Measurements from ENCODE around the gene P3H2. TPM values are rescaled to one million over a fixed set of nuclear protein-coding genes. Genes with fewer than 3 reads are reported as not detected.

The P3H2 gene
- total and polyA plus RNA-seq, 7 donors, result 0.24 to 3.4 (median 1.2) TPM

- Histone ChIP-seq H3K27ac (no peak overlapping the region), H3K36me3 (ENCODE audit: insufficient read depth in 1 of 2, low read depth in 1 of 2) (no peaks in the 10 kb centered on the region), H3K4me3 (no peak overlapping the region), H3K9me3 (no peaks in the 10 kb centered on the region), H3K27me3 (ENCODE audit: insufficient read depth in 3 of 3, low read length in 2 of 3) (no peaks in the 10 kb centered on the region), H3K4me1 (no peaks in the 10 kb centered on the region)
- TF ChIP-seq CTCF (IDR thresholded peaks at IDR 0.05), result no peak
- ATAC-seq (no peak), DNase-seq (no peak)
- intact Hi-C loops (cut with DNase I), result loop anchor here in 1 of 2 donors (10.0 kb wide), 1 partner anchor 256 kb away; no protein-coding TSS in a partner anchor
- WGBS, 3 donors, result 88 to 92% (median 89%) methylated on average over 5 of the region's 5 CpGs
Measured at GRCh38 chr3:189941125-189941524, 179.6 kb downstream of the P3H2 start.

- H3K27me3 ChIP-seq (ENCODE audit: insufficient read depth in 3 of 3, low read length in 2 of 3), result no peaks in the 10 kb centered on the region
- intact Hi-C loops (cut with DNase I), result no loop called here
- no peaks in the 10 kb centered on the region for H3K9me3 ChIP-seq
- no peaks in the 10 kb centered on the region for H3K36me3 ChIP-seq (ENCODE audit: insufficient read depth in 1 of 2, low read depth in 1 of 2)
- 63 to 80% (median 79%) methylated on average over 7 of the region's 7 CpGs for whole genome bisulfite sequencing, 3 donors
- no peaks in the 10 kb centered on the region for H3K4me1 ChIP-seq
- no peak overlapping the region for H3K4me3 ChIP-seq
- DNase-seq (no peak), ATAC-seq (no peak)
- H3K27ac ChIP-seq, result no peak overlapping the region
- no peak for TF ChIP-seq CTCF (IDR thresholded peaks at IDR 0.05)
Measured at GRCh38 chr3:189937302-189938127, 183.2 kb downstream of the P3H2 start.

- ATAC-seq (no peak), DNase-seq (no peak)
- no peaks in the 10 kb centered on the region for H3K36me3 ChIP-seq (ENCODE audit: insufficient read depth in 1 of 2, low read depth in 1 of 2)
- H3K27ac ChIP-seq, result no peak overlapping the region
- H3K27me3 ChIP-seq (ENCODE audit: insufficient read depth in 3 of 3, low read length in 2 of 3), result no peaks in the 10 kb centered on the region
- TF ChIP-seq CTCF (IDR thresholded peaks at IDR 0.05), result no peak
- H3K4me3 ChIP-seq, result no peak overlapping the region
- H3K4me1 ChIP-seq, result no peaks in the 10 kb centered on the region
- no peaks in the 10 kb centered on the region for H3K9me3 ChIP-seq
- intact Hi-C loops (cut with DNase I), result no loop called here
- whole genome bisulfite sequencing, 3 donors, result 74 to 76% (median 75%) methylated on average over 6 of the region's 6 CpGs
Measured at GRCh38 chr3:189936201-189936945, 184.3 kb downstream of the P3H2 start.

- no peaks in the 10 kb centered on the region for H3K9me3 ChIP-seq
- no peak overlapping the region for H3K27ac ChIP-seq
- no peaks in the 10 kb centered on the region for H3K4me1 ChIP-seq
- H3K36me3 ChIP-seq (ENCODE audit: insufficient read depth in 1 of 2, low read depth in 1 of 2), result no peaks in the 10 kb centered on the region
- no peaks in the 10 kb centered on the region for H3K27me3 ChIP-seq (ENCODE audit: insufficient read depth in 3 of 3, low read length in 2 of 3)
- 73 to 82% (median 80%) methylated on average over 6 of the region's 6 CpGs for WGBS, 3 donors
- DNase-seq, result no peak
- no peak for TF ChIP-seq CTCF (IDR thresholded peaks at IDR 0.05)
- H3K4me3 ChIP-seq, result no peak overlapping the region
- ATAC-seq, result no peak
- intact Hi-C loops (cut with DNase I), result no loop called here
Measured at GRCh38 chr3:189927975-189928895, 192.5 kb downstream of the P3H2 start.
